Muscle layer of colon (tissue), 2 donors: ENCODE data around the gene RAB39B.
"Not testable (repeated sequence)": the region's sequence is repeated elsewhere in the genome, so short reads cannot be mapped to it uniquely, and the experiment has no call there.

Source experiments
- H3K27ac ChIP-seq: one replicate; pipeline ENCODE4 v1.7.0; 2013; ENCODE audit warnings: low read depth, mild to moderate bottlenecking, low read length, moderate library complexity
- H3K27me3 ChIP-seq, 2 donors: one replicate each; pipeline ENCODE4 v1.7.0; 2013; ENCODE audit warnings: low read length in 2 of 2, mild to moderate bottlenecking in 2 of 2; ENCODE audit not compliant: insufficient read depth in 2 of 2, control insufficient read depth in 1 of 2
- H3K36me3 ChIP-seq: one replicate; pipeline ENCODE4 v1.7.0; 2013; ENCODE audit warnings: mild to moderate bottlenecking, low read length; ENCODE audit not compliant: insufficient read depth
- H3K4me1 ChIP-seq: one replicate; pipeline ENCODE4 v1.7.0; 2013; ENCODE audit warnings: mild to moderate bottlenecking, low read length; ENCODE audit not compliant: insufficient read depth
- H3K4me3 ChIP-seq, 2 donors: one replicate each; pipeline ENCODE4 v1.7.0; 2013; ENCODE audit warnings: low read length in 2 of 2, low read depth in 1 of 2, mild to moderate bottlenecking in 1 of 2, moderate library complexity in 1 of 2
- H3K9ac ChIP-seq: one replicate; pipeline ENCODE4 v1.7.0; 2013; ENCODE audit warnings: low read length
- H3K9me3 ChIP-seq: one replicate; pipeline ENCODE4 v1.7.0; 2013; ENCODE audit warnings: mild to moderate bottlenecking, low read length
- donor health status: abdominal sarcoma.
- donor health status: Adenocarcinoma of cecum.

Gene RAB39B

GRCh38 chrX:155263854-155264628, at the start of gene RAB39B:
RAB39B (minus strand) TSS chrX:155264491; CDS start chrX:155264288, 203 bp downstream.
- no peak within 1 kb of the TSS for H3K9ac ChIP-seq

GRCh38 chrX:155313766-155314165, 49.5 kb upstream of the RAB39B start:
- H3K4me1 ChIP-seq = no peaks in the 10 kb centered on the region
- H3K27me3 ChIP-seq = no peaks in the 10 kb centered on the region
- no peak overlapping the region for H3K4me3 ChIP-seq

More at GRCh38 chrX:155263854-155264628, at the start of gene RAB39B:
- peak within 1 kb of the TSS in 1 of 2 donors; percentile 18 for H3K4me3 ChIP-seq
- no peaks in the 10 kb centered on the region for H3K36me3 ChIP-seq
- peaks cover 0 to 4% of the 10 kb centered on the region in 2 donors for H3K27me3 ChIP-seq
- H3K27ac ChIP-seq = no peak within 1 kb of the TSS
- no peaks in the 10 kb centered on the region for H3K9me3 ChIP-seq
- no peaks in the 10 kb centered on the region for H3K4me1 ChIP-seq

GRCh38 chrX:155293771-155294170, 29.5 kb upstream of the RAB39B start:
- Histone ChIP-seq H3K4me1 (no peaks in the 10 kb centered on the region), H3K4me3 (no peak overlapping the region), H3K9me3 (no peaks in the 10 kb centered on the region), H3K27ac (no peak overlapping the region), H3K9ac (no peak overlapping the region), H3K36me3 (no peaks in the 10 kb centered on the region), H3K27me3 (no peaks in the 10 kb centered on the region)

More at GRCh38 chrX:155313766-155314165, 49.5 kb upstream of the RAB39B start:
- Histone ChIP-seq H3K9ac (no peak overlapping the region), H3K27ac (no peak overlapping the region), H3K9me3 (peaks cover 2% of the 10 kb centered on the region), H3K36me3 (no peaks in the 10 kb centered on the region)

- Histone ChIP-seq H3K4me1 (no peaks in the 10 kb centered on the region), H3K27ac (no peak overlapping the region), H3K36me3 (no peaks in the 10 kb centered on the region), H3K9me3 (no peaks in the 10 kb centered on the region), H3K4me3 (no peak overlapping the region), H3K27me3 (no peaks in the 10 kb centered on the region), H3K9ac (no peak overlapping the region)
Measured at GRCh38 chrX:155279873-155280272, 15.6 kb upstream of the RAB39B start.

GRCh38 chrX:155270969-155271368, 6.7 kb upstream of the RAB39B start:
- no peaks in the 10 kb centered on the region for H3K4me1 ChIP-seq
- H3K9me3 ChIP-seq = no peaks in the 10 kb centered on the region
- no peaks in the 10 kb centered on the region for H3K27me3 ChIP-seq
- H3K4me3 ChIP-seq = no peak overlapping the region
- H3K9ac ChIP-seq = no peak overlapping the region
- no peak overlapping the region for H3K27ac ChIP-seq
- no peaks in the 10 kb centered on the region for H3K36me3 ChIP-seq

- H3K36me3 ChIP-seq, H3K27me3 ChIP-seq, H3K4me1 ChIP-seq, H3K4me3 ChIP-seq, H3K9me3 ChIP-seq, H3K27ac ChIP-seq, H3K9ac ChIP-seq: not testable (repeated sequence)
Measured at GRCh38 chrX:155267995-155268394, 3.7 kb upstream of the RAB39B start.

GRCh38 chrX:155266439-155266838, 2.1 kb upstream of the RAB39B start:
- no peak overlapping the region for H3K4me3 ChIP-seq
- no peaks in the 10 kb centered on the region for H3K36me3 ChIP-seq
- peaks cover 0 to 4% of the 10 kb centered on the region in 2 donors for H3K27me3 ChIP-seq
- no peak overlapping the region for H3K27ac ChIP-seq
- H3K9ac ChIP-seq = no peak overlapping the region
- H3K4me1 ChIP-seq = no peaks in the 10 kb centered on the region
- no peaks in the 10 kb centered on the region for H3K9me3 ChIP-seq

GRCh38 chrX:155262970-155263754, 1.1 kb downstream of the RAB39B start:
- Histone ChIP-seq H3K27me3 (peaks cover 0 to 4% of the 10 kb centered on the region in 2 donors), H3K27ac (no peak overlapping the region), H3K9me3 (no peaks in the 10 kb centered on the region), H3K4me1 (no peaks in the 10 kb centered on the region), H3K9ac (no peak overlapping the region), H3K36me3 (no peaks in the 10 kb centered on the region), H3K4me3 (no peak overlapping the region)

GRCh38 chrX:155259752-155260151, 4.5 kb downstream of the RAB39B start:
- no peak overlapping the region for H3K27ac ChIP-seq
- H3K36me3 ChIP-seq = no peaks in the 10 kb centered on the region
- H3K4me3 ChIP-seq = no peak overlapping the region
- no peak overlapping the region for H3K9ac ChIP-seq
- H3K4me1 ChIP-seq = no peaks in the 10 kb centered on the region
- H3K9me3 ChIP-seq = no peaks in the 10 kb centered on the region
- peaks cover 0 to 4% of the 10 kb centered on the region in 2 donors for H3K27me3 ChIP-seq

- Histone ChIP-seq H3K27me3 (no peaks in the 10 kb centered on the region), H3K9me3 (no peaks in the 10 kb centered on the region), H3K9ac (no peak overlapping the region), H3K36me3 (no peaks in the 10 kb centered on the region), H3K27ac (no peak overlapping the region), H3K4me1 (no peaks in the 10 kb centered on the region), H3K4me3 (no peak overlapping the region)
Measured at GRCh38 chrX:155251391-155251790, 12.9 kb downstream of the RAB39B start.

GRCh38 chrX:155247497-155247896, 16.8 kb downstream of the RAB39B start:
- Histone ChIP-seq H3K27me3 (no peaks in the 10 kb centered on the region), H3K36me3 (no peaks in the 10 kb centered on the region), H3K4me3 (no peak overlapping the region), H3K9ac (no peak overlapping the region), H3K4me1 (no peaks in the 10 kb centered on the region), H3K27ac (no peak overlapping the region), H3K9me3 (no peaks in the 10 kb centered on the region)
